Activated naive CD4-positive, alpha-beta T cell treated with anti-CD3 and anti-CD28 coated beads for 36 hours (primary cell): Measurements from ENCODE around the gene HOXA3. TPM values are rescaled to one million over a fixed set of nuclear protein-coding genes. Genes with fewer than 3 reads are reported as not detected.

ENCODE experiments used
- CTCF ChIA-PET: fragments of 350-600 bp; sonication (Branson Sonifier 250); formaldehyde crosslinking; loops from one replicate; lab custom pipeline; 2021; ENCODE audit warnings: antibody characterized with exemption; lab: Charles Lee
- DNase-seq: peaks from one replicate; pipeline ENCODE4 v3.0.0-alpha.2; 2020
- H3K27ac Mint-ChIP-seq: one replicate; pipeline ENCODE4 v1.8.0; 2021; ENCODE audit warnings: mild to moderate bottlenecking, mixed read lengths
- H3K27me3 Mint-ChIP-seq: one replicate; pipeline ENCODE4 v1.8.0; 2021; ENCODE audit warnings: low read depth, mixed read lengths
- H3K36me3 Mint-ChIP-seq: one replicate; pipeline ENCODE4 v1.8.0; 2021; ENCODE audit warnings: low read depth, mixed read lengths
- H3K4me1 Mint-ChIP-seq: one replicate; pipeline ENCODE4 v1.8.0; 2021; ENCODE audit warnings: low read depth, mixed read lengths
- H3K4me3 Mint-ChIP-seq: one replicate; pipeline ENCODE4 v1.8.0; 2021; ENCODE audit warnings: mild to moderate bottlenecking, moderate library complexity, mixed read lengths
- H3K9me3 Mint-ChIP-seq: one replicate; pipeline ENCODE4 v1.8.0; 2021; ENCODE audit warnings: mixed read lengths
- intact Hi-C: fragments of 100-400 bp; cut with micrococcal nuclease; formaldehyde crosslinking; loops from one replicate; pipeline ENCODE4 v1.15.1; 2023
- total RNA-seq, 2 experiments: library from RNA; stranded (reverse); gene quantifications; one replicate each; pipeline ENCODE4 v1.2.3, GENCODE V29; 2021

Gene HOXA3
- total RNA-seq, 2 experiments from 2014 or later: not detected

DNA sequence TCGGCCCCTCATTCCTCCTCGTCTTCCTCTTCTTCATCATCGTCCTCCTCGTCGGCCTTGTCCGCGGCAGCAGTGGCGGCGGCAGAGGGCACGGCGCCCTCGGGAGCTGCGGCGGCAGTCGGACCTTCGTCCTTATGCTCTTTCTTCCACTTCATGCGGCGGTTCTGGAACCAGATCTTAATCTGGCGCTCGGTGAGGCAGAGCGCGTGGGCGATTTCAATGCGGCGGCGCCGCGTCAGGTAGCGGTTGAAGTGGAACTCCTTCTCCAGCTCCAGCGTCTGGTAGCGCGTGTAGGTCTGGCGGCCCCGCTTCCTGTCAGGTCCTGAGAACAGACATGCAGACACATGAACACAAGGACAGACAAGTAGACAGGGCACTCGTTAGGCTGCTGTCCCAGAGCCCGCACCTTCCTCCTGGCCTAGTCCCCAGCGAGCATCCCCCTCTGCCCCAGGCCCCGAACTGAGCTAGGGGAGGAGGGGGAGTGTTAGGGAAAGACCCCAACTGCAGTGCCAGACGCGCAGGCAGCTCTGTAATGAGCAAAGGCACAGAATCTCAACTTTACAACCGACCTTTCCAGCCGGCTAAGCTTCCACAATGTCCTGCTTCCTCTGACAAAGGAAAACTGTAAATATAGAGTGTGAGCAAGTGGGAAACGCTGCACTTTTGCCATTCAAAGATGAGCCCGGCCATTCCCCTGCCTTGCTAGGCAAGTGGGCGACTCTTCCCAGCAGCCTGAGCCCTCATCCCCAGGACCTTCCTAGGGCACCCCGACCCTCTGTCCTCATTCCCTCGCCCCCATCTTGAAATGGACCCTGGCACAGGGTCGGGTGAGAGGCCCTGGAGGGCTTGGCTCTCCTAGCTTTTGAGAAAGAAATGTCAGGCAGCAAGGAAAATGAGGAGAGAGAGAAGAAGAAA is 2.8 kb upstream of the HOXA3 start:
- Mint-ChIP-seq H3K27me3 (peaks cover 92% of the 10 kb centered on the region), H3K9me3 (no peaks in the 10 kb centered on the region), H3K4me3 (peak overlapping the region; percentile 49), H3K4me1 (peaks cover 50% of the 10 kb centered on the region), H3K36me3 (no peaks in the 10 kb centered on the region), H3K27ac (peak overlapping the region; percentile 41)
- intact Hi-C loops: loop anchor here (5.0 to 10.0 kb wide), 4 partner anchors 32 to 1293 kb away; partner anchors contain the start of genes EVX1, HOXA11 and SNX10
- peak; percentile 52 for DNase-seq
- CTCF ChIA-PET: interaction anchor here (1.0 kb wide), 2 partner anchors 17 to 24 kb away, joined by 3 read pairs; no protein-coding TSS in a partner anchor

DNA sequence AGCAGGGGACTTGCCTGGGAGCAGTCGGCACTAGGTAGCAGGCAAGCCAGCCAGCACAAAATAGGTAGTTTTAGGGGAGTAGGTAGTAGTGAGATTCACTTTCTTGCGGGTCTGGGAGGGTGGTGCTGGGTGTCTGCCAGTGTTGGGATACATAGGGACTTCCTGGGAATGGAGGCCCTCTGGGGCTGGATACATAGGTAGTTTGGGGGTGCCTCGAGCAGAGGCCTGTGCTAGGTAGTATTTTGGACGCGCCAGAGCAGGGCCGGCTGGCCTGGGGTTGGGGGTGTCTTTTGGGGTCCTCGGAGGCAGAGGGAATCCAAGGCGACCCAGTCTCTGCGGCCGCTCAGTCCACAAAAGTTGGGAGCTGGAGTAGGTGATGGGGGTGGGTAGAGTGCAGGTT is 2.0 kb upstream of the HOXA3 start:
- Mint-ChIP-seq H3K27ac (peak overlapping the region; percentile 41), H3K4me3 (no peak overlapping the region), H3K4me1 (peaks cover 43% of the 10 kb centered on the region), H3K9me3 (no peaks in the 10 kb centered on the region), H3K36me3 (no peaks in the 10 kb centered on the region), H3K27me3 (peaks cover 90% of the 10 kb centered on the region)
- intact Hi-C loops: loop anchor here (5.0 to 10.0 kb wide), 4 partner anchors 33 to 1292 kb away; partner anchors contain the start of genes EVX1, HOXA11 and SNX10
- CTCF ChIA-PET: interaction anchor here (0.9 to 1.6 kb wide), 4 partner anchors 17 to 467 kb away, joined by 3 read pairs; no protein-coding TSS in a partner anchor
- DNase-seq: no peak

DNA sequence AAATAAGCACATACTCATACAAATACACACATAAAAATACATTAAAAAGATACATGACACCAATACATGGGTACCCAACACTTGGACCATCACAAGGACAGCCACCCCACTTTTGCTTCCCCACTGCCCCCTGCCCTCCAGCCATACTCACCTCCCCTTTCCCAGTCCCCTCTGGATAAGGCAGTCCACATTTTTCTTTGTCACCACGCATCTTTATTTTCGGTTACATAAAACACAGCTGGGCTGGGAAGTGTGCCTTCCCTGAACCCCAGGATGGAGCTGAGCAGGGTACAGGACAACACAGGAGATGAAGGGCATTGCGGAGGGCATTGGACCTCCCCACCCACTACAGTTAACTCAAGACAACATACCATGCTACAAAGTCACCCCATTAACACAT is 1.1 kb upstream of the HOXA3 start:
- no peak overlapping the region for H3K27ac Mint-ChIP-seq
- no peaks in the 10 kb centered on the region for H3K9me3 Mint-ChIP-seq
- CTCF ChIA-PET: interaction anchor here (0.9 to 1.6 kb wide), 2 partner anchors 43 to 466 kb away, joined by 3 read pairs; no protein-coding TSS in a partner anchor
- H3K27me3 Mint-ChIP-seq: peaks cover 88% of the 10 kb centered on the region
- no peak overlapping the region for H3K4me3 Mint-ChIP-seq
- peaks cover 43% of the 10 kb centered on the region for H3K4me1 Mint-ChIP-seq
- DNase-seq: no peak
- no peaks in the 10 kb centered on the region for H3K36me3 Mint-ChIP-seq
- intact Hi-C loops: loop anchor here (5.0 to 10.0 kb wide), 4 partner anchors 34 to 1291 kb away; partner anchors contain the start of genes EVX1, HOXA11 and SNX10

DNA sequence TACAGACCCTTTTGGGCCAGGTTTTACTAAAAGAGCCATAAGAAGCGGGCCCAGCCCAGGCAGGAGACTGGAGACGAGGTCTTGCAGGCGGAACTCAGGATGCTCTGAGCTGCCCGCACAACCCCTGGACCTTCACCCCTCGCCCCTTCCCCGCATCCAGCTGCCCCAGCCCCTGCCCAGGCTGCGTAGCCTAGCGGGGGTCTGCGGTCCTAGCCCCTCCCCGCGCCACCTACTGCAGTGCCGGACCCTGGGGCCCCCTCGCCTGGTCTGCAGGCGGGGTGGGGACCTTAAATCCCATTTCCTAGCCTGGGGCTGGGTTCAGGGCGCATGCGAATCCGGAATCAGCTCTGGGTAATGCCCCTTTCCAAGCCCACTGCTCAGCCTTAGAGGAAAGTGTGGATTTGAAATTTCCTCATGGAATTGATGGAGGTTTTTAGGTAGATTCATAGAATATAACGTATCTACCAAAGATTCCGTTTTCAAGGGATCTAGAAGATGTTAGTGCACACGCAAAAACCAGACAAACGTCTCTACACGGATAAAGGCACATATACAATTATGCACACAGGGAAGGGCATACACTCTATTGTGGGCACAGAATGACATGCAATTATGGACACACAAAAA is 546 bp upstream of the HOXA3 start:
- Mint-ChIP-seq H3K27ac (no peak overlapping the region), H3K4me1 (peaks cover 46% of the 10 kb centered on the region), H3K27me3 (peaks cover 89% of the 10 kb centered on the region), H3K9me3 (no peaks in the 10 kb centered on the region), H3K36me3 (no peaks in the 10 kb centered on the region), H3K4me3 (no peak overlapping the region)
- intact Hi-C loops: loop anchor here (5.0 to 10.0 kb wide), 4 partner anchors 34 to 1291 kb away; partner anchors contain the start of genes EVX1, HOXA11 and SNX10
- DNase-seq: no peak
- CTCF ChIA-PET: interaction anchor here (1.1 to 1.6 kb wide), 2 partner anchors 8 to 466 kb away, joined by 3 read pairs; no protein-coding TSS in a partner anchor

DNA sequence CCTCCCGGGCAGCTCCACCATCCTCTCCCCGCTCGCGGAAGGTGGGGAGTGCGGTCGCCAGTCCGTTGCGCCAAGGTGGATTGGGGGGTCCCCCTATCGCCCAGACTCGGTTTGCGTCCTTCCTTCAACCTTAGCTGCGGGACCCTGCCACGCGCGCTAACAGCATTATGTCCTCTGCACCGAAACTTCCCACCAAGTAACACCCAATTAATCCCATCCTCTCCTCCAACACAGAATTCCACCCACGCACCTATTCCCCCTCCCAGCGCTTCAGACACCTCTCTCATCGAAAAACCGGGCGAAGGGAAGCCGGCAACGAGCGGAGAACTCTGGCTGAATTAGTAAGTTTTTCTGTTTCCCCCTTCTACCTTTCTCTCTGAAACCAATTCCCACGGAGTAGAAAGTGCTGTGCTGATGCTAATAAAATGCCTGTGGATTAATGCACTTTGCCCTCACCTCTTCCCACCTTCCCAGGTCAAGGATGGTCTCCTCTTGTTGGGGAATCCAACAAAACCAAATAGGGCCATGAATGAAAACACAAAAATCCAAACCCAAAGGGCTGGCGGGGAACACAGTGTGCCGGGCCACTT is 947 bp downstream of the HOXA3 start:
- intact Hi-C loops: loop anchor here (1.0 to 10.0 kb wide), 6 partner anchors 17 to 1289 kb away; partner anchors contain the start of genes EVX1, HOXA11 and SNX10
- peak overlapping the region; percentile 64 for H3K4me3 Mint-ChIP-seq
- no peaks in the 10 kb centered on the region for H3K9me3 Mint-ChIP-seq
- CTCF ChIA-PET: interaction anchor here (1.1 to 3.4 kb wide), 8 partner anchors 9 to 459 kb away, joined by 3 to 16 read pairs (median 7); no protein-coding TSS in a partner anchor
- DNase-seq: no peak
- H3K4me1 Mint-ChIP-seq: peaks cover 40% of the 10 kb centered on the region
- H3K27ac Mint-ChIP-seq: no peak overlapping the region
- no peaks in the 10 kb centered on the region for H3K36me3 Mint-ChIP-seq
- H3K27me3 Mint-ChIP-seq: peaks cover 86% of the 10 kb centered on the region

DNA sequence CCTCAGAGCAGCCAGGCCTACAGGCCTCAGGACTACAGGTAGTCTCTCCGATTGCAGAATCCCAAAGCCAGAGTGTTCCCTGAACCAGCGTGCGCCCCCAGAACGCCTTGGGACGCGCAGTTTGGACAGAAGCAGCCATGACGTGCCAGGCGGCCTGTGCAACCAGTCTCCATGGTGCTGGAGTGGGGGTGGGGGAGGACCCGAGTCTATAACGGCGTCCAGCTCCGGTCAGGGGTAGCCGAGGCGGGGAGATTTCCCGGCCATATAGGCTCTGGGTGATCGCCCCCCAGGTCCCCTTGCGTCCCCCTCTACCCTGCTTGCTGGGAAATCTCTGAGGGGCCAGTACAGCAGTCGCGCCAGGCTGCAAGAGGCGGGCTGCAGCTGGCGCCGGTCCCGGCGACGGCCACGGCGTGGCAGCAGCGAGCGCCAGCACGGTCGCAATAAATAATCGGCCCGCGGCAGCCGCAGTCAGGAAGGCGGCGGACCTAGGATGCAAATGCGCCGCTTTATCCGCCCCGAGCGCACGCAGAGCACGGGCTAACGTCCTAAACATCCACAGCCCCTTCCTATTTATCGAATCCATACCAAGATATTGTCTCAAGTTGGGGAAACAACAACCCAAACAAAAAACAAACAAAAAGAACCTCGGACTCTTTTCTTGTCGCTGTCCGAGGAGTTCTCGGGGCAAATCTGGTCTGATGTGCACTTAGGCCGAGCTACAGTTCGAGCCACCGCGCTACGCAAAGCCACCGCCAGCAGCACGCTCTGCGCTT is 1.6 kb downstream of the HOXA3 start:
- Mint-ChIP-seq H3K4me3 (peak overlapping the region; percentile 64), H3K36me3 (no peaks in the 10 kb centered on the region), H3K9me3 (no peaks in the 10 kb centered on the region), H3K27ac (no peak overlapping the region), H3K4me1 (peaks cover 38% of the 10 kb centered on the region), H3K27me3 (peaks cover 87% of the 10 kb centered on the region)
- peak; percentile 67 for DNase-seq
- intact Hi-C loops: loop anchor here (1.0 to 10.0 kb wide), 7 partner anchors 16 to 1288 kb away; partner anchors contain the start of genes EVX1, HOXA11 and SNX10
- CTCF ChIA-PET: interaction anchor here (0.6 to 3.4 kb wide), 16 partner anchors 8 to 470 kb away, joined by 3 to 16 read pairs (median 5); no protein-coding TSS in a partner anchor

DNA sequence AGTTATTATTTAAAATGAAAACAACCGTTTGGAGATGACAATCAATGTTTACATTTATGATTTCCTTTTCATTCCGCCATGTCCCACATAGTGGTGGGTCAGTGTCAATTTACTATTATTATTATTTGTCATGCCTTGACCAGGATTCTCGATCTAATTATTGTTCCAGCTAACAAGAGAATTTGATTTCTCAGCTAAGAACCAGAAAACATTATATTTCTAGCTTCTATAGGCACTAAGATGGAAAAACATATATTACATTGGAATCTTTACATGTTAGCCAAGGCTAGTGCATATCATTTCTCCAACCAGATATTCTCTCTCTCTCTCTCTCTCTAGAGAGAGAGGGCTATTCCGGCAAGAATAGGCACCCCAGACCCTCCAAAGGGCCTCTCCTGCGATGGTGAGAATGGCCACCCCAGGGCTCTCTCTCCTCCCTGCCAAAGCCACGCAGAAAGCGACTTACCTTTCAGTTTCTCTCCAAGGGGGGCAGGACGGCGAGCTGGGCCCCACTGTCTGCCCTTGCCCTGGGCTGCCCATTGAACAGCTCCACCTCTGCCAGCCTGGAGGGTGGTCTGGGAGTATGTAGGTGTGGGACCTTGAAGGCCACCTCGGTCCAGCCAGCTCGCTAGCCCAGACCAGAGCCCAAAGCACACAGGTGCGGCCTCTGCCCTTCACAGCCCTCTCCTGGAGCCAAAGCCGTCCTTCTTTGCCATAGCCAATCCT is 2.4 kb downstream of the HOXA3 start:
- intact Hi-C loops: loop anchor here (1.0 to 10.0 kb wide), 5 partner anchors 16 to 1288 kb away; partner anchors contain the start of genes EVX1, HOXA11 and SNX10
- no peak overlapping the region for H3K4me3 Mint-ChIP-seq
- peaks cover 31% of the 10 kb centered on the region for H3K4me1 Mint-ChIP-seq
- CTCF ChIA-PET: interaction anchor here (0.6 to 3.4 kb wide), 21 partner anchors 9 to 647 kb away, joined by 3 to 16 read pairs (median 4); no protein-coding TSS in a partner anchor
- peaks cover 85% of the 10 kb centered on the region for H3K27me3 Mint-ChIP-seq
- H3K27ac Mint-ChIP-seq: no peak overlapping the region
- H3K36me3 Mint-ChIP-seq: no peaks in the 10 kb centered on the region
- no peaks in the 10 kb centered on the region for H3K9me3 Mint-ChIP-seq
- DNase-seq: no peak

DNA sequence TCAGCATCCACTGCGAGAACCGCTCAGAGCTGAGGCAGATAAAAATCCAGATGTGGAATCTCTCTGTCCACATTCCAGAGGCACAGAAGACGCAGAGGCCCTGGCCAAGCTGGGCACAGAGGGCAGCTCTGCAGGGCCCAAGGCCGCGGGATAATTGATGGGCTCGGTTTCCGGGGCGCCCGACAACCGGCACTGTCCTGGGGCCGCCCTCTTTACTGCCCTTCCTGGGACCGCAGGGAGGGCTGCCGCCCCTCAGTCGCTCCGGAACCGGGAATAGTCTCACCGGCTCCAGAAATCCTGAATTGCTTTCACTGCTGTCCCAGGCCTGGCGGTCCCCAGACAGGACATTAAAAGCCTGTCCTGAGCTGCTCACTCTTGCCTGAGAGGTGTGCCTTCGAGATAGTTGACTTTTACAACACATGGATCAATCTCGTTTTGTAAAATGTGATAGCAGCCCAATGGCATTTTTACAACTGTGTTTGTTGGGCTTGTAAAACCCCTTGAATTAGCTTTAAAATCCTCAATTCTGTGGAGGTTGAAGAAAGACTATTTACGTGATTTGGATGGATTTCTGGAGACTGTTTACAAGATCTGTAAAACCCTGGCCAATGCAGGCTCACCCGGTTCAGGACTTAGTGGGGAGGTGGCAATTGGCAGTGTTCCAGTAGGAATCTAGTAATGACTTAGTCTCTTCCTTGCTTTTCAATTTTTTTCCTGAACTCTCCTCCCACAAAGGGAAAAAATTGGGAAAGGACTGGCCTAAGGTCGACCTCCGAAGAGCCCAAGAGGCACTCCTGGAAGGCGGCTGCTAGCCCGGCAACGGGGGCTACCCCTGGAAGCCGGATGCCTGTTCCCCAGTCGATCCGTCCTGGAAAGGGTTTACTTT is 3.4 kb downstream of the HOXA3 start:
- Mint-ChIP-seq H3K9me3 (no peaks in the 10 kb centered on the region), H3K27ac (no peak overlapping the region), H3K4me1 (peaks cover 22% of the 10 kb centered on the region), H3K36me3 (no peaks in the 10 kb centered on the region), H3K4me3 (no peak overlapping the region), H3K27me3 (peaks cover 82% of the 10 kb centered on the region)
- intact Hi-C loops: no loop called here
- no peak for DNase-seq
- CTCF ChIA-PET: interaction anchor here (0.7 to 3.4 kb wide), 15 partner anchors 8 to 648 kb away, joined by 3 to 16 read pairs (median 5); partner anchors contain the start of gene HOXA7

DNA sequence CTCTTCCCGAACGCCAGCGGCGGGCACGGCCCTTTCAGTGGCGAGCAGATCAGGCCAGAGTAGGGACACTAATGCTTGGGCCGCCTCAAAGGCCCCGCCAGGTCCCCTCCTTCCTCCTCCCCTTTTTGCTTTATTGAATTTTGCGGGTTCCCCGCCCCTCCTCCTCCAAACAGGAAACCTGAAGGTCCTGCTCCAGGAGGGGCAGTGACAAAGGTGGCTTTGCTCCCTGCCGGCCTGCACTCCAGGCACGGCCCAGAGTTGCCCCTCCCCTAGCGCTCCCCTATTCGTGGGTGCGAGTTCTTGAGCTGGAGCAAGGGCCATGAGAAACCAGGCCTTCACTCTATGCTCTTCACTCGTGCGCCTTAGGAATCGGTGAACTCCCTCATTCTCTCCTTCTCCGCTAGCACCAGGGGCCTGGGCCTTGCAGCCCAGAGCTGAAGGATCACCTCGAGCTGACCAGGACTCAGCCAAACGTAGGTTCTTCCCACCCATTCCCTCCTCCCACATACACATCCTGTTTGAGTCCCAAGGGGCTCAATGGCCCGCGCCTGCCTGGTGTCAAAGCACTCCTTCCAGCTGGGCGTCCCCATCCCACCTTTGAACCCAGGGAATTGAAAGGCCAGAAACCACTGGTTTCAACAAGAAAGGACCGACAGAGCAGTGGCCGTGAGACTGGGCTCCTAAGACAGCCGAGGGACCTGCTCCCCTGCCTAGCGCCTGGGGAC is 4.2 kb downstream of the HOXA3 start:
- no peaks in the 10 kb centered on the region for H3K9me3 Mint-ChIP-seq
- H3K4me3 Mint-ChIP-seq: peak overlapping the region; percentile 42
- H3K27me3 Mint-ChIP-seq: peaks cover 77% of the 10 kb centered on the region
- no peak for DNase-seq
- CTCF ChIA-PET: interaction anchor here (1.2 to 3.4 kb wide), 4 partner anchors 9 to 27 kb away, joined by 3 to 16 read pairs (median 6); partner anchors contain the start of gene HOXA7
- H3K4me1 Mint-ChIP-seq: peaks cover 22% of the 10 kb centered on the region
- no peaks in the 10 kb centered on the region for H3K36me3 Mint-ChIP-seq
- intact Hi-C loops: no loop called here
- H3K27ac Mint-ChIP-seq: no peak overlapping the region
